ENCODE results near the gene LYRM9.
"Not testable (repeated sequence)": the region's sequence is repeated elsewhere in the genome, so short reads cannot be mapped to it uniquely, and the experiment has no call there.

The LYRM9 gene

DNA sequence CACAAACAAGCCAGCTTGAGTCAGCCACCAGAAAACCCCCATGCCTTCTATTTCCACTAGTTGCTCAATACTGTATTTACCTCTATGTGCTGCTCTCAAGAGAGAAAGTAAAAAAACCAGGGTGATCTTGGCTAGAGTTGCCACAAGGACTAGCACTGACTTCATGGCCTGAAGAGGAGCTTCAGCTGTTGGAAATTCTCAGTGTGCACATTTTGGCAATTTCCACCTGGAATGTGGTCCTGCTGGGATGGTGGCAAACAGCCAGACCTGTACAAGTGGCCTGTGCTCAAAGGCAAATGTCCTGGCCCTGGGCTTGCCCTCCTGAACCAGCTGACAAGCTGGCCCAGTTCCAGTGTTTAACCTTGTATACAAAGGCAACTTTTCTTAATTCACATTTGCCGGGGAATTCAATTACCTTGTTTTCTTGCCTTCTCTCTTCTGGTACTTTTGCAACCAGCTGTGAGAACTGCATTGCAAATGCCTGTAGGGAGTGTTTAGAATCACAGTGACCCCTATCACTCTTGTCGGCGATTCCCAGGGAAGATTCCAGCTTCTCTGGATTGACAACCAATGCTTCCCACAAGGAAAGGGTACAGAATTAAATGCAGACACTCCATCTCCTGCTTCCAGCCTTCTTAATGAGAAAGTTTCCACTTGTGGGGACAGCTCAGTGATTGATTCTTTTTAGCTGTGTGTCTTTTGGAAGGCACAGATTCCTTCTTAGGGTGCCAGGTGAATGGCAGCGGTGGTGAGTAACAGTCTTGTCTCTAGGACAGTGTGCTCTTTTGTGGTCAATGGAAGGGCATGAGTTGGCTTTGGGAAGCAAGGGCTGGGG, 53.4 kb downstream of the LYRM9 start:
- not testable (repeated sequence) for DNase-seq (ENCODE audit: low read depth in 2 of 2)

DNA sequence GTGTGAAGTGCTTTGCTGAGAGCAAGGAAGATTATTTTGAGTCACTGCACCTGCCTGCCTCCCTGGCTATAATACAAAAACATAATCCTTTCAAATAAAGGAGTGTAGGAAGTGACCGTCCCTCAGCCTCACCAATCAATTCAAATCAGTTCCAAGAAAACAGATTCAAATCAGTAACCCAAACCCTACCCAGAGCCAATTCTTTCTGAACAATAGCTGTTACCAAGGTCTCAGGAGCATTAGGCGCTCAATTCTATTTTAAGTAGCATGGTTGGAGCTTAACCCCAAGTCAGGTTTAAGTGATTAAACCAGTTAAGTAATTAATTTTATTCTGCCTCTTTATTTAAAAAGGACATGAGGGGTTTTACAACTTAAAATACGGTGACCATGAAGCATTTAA, 54.6 kb downstream of the LYRM9 start:
- not testable (repeated sequence) for DNase-seq (ENCODE audit: low read depth in 2 of 2)

DNA sequence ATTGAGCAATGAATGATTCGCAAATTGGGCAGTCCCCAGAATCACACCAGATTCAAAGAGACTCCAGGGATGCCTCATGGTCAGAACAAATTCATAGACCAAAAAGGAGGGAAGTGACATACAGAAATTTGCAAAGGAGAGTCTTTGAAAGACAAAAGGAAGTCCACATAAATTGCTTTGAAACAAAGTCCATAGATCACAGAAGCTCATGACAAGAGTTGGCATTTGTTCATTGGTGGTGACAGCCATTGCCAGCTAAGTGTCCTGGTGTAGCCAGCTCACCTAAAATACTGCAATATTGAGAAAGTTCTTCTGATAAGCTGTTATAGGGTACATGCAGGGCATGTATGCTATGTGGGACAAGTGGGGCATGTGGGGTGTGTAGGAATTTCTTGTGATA, 55.4 kb downstream of the LYRM9 start:
- not testable (repeated sequence) for DNase-seq (ENCODE audit: low read depth in 2 of 2)

DNA sequence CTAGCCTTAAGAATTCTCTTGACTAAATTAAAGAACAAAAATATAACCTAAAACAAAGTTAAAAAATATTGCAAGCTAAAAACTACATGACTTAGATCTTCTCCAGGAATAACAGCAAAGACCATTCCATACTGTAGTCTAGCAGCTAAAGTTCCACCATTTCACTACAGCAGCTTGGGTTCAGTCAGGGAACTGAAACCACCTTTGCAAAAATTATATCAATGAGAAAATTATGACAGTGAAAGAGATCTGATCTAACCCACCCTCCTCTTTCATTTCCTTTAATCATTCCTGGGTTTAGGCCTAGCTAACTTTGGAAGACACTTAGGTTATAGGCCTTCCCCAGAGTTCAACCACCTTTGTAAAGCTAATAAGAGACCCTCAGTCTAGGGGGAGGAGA, 56.5 kb downstream of the LYRM9 start:
- no peak for DNase-seq (ENCODE audit: low read depth in 2 of 2)

DNA sequence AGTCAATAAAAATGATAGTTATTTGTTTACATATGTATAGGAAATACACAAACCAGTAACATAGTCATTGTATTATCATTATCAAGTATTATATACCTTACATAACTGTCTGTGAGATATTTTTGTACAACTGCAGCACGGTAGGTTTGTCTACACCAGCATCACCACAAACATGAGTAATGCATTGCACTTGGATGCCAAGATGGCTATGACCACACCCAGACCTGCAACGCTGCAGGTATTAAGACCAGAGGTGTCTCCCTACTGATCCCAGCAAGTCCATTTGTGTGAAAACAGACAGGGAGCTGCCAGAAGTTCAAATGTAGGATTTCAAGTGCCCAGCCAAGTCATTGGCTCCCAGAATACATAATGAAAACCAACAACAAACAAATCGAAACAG, 58.6 kb downstream of the LYRM9 start:
- no peak for DNase-seq (ENCODE audit: low read depth in 2 of 2)

DNA sequence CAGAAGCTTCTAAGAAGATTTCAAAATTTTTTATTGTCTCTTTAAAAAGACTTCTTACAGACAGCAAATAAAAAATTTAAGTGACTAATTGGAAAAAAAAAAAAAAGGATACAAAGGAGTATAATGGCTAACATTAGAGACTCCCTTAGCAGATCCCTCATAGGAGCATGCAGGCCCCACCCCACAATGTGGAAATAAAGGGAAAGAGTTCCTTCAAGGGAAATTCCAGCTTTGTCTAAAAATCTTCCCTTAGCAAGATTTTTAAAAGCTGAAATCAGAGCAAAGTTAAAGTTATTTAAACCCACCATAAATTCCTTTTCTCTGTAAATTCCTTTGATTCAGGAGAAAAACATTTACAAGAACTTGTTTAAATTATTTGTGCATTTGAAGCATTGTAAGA, 60.3 kb downstream of the LYRM9 start:
- no peak for DNase-seq (ENCODE audit: low read depth in 2 of 2)

DNA sequence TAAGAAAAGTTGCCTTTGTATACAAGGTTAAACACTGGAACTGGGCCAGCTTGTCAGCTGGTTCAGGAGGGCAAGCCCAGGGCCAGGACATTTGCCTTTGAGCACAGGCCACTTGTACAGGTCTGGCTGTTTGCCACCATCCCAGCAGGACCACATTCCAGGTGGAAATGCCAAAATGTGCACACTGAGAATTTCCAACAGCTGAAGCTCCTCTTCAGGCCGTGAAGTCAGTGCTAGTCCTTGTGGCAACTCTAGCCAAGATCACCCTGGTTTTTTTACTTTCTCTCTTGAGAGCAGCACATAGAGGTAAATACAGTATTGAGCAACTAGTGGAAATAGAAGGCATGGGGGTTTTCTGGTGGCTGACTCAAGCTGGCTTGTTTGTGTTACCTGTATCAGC, 63.3 kb downstream of the LYRM9 start:
- DNase-seq (ENCODE audit: low read depth in 2 of 2), result not testable (repeated sequence)

DNA sequence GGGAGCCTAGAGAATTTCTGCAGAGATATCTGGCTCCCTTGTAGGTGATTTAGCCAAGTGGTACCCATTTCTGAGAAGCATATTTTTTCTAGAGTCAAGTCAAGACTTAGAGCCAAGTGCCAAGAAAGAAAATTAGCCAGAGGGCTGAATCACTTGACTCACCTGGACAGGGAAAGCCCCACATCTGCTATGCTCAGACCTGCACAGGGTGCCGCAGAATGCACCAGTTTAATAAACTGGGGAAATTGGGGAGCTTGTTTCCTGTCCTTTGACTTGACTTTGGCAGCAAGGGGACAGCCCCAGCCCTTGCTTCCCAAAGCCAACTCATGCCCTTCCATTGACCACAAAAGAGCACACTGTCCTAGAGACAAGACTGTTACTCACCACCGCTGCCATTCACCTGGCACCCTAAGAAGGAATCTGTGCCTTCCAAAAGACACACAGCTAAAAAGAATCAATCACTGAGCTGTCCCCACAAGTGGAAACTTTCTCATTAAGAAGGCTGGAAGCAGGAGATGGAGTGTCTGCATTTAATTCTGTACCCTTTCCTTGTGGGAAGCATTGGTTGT, 63.9 kb downstream of the LYRM9 start:
- not testable (repeated sequence) for DNase-seq (ENCODE audit: low read depth in 2 of 2)
